ENCODE measurements around the gene TBC1D1.

Gene TBC1D1

GRCh38 chr4:38166768-38167167 is 275.9 kb downstream of the TBC1D1 start (continued):
- TF ChIP-seq ZBTB26 (tag by site-specific recombination; optimal IDR thresholded peaks at IDR 0.05): no peak

- H3K4me1 ChIP-seq (ENCODE audit: control insufficient read depth, insufficient read depth, low read length): no peaks in the 10 kb centered on the region
- H3K9me3 ChIP-seq (ENCODE audit: control insufficient read depth, insufficient read depth, low read depth, low read length): no peaks in the 10 kb centered on the region
- ChIA-PET CTCF (no interaction called here), POLR2A (no interaction called here)
- H3K4me3 ChIP-seq (ENCODE audit: low read depth, low read length): no peak overlapping the region
- TF ChIP-seq ZNF544 (tag by site-specific recombination; IDR thresholded peaks at IDR 0.05): no peak
- TF ChIP-seq ZNF174 (tag by site-specific recombination; IDR thresholded peaks at IDR 0.05): no peak
- no peak for TF ChIP-seq KLF1 (tag by site-specific recombination; IDR thresholded peaks at IDR 0.05)
- no peak for TF ChIP-seq ZNF148 (tag by site-specific recombination; IDR thresholded peaks at IDR 0.05; ENCODE audit: borderline replicate concordance)
- no peak for TF ChIP-seq ZBTB20 (tag by site-specific recombination; IDR thresholded peaks at IDR 0.05)
- TF ChIP-seq ZNF37A (tag by site-specific recombination; IDR thresholded peaks at IDR 0.05): no peak
- TF ChIP-seq ZNF747 (tag by site-specific recombination; IDR thresholded peaks at IDR 0.05): no peak
- no peak for TF ChIP-seq ZNF791 (tag by site-specific recombination; IDR thresholded peaks at IDR 0.05)
- TF ChIP-seq ZNF423 (tag by site-specific recombination; IDR thresholded peaks at IDR 0.05): no peak
- no peak for TF ChIP-seq ZIC2 (tag by site-specific recombination; IDR thresholded peaks at IDR 0.05)
- TF ChIP-seq ZNF677 (tag by site-specific recombination; IDR thresholded peaks at IDR 0.05): no peak
- no peak for TF ChIP-seq ZNF114 (tag by site-specific recombination; IDR thresholded peaks at IDR 0.05)
- TF ChIP-seq, protein P1, sequence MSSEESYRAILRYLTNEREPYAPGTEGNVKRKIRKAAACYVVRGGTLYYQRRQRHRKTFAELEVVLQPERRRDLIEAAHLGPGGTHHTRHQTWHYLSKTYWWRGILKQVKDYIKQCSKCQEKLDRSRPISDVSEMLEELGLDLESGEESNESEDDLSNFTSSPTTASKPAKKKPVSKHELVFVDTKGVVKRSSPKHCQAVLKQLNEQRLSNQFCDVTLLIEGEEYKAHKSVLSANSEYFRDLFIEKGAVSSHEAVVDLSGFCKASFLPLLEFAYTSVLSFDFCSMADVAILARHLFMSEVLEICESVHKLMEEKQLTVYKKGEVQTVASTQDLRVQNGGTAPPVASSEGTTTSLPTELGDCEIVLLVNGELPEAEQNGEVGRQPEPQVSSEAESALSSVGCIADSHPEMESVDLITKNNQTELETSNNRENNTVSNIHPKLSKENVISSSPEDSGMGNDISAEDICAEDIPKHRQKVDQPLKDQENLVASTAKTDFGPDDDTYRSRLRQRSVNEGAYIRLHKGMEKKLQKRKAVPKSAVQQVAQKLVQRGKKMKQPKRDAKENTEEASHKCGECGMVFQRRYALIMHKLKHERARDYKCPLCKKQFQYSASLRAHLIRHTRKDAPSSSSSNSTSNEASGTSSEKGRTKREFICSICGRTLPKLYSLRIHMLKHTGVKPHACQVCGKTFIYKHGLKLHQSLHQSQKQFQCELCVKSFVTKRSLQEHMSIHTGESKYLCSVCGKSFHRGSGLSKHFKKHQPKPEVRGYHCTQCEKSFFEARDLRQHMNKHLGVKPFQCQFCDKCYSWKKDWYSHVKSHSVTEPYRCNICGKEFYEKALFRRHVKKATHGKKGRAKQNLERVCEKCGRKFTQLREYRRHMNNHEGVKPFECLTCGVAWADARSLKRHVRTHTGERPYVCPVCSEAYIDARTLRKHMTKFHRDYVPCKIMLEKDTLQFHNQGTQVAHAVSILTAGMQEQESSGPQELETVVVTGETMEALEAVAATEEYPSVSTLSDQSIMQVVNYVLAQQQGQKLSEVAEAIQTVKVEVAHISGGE (tag by site-specific recombination; conservative IDR thresholded peaks at IDR 0.05; ENCODE audit: low read depth): no peak
- no peak for TF ChIP-seq WT1 (tag by site-specific recombination; IDR thresholded peaks at IDR 0.05)
- TF ChIP-seq, protein P2, sequence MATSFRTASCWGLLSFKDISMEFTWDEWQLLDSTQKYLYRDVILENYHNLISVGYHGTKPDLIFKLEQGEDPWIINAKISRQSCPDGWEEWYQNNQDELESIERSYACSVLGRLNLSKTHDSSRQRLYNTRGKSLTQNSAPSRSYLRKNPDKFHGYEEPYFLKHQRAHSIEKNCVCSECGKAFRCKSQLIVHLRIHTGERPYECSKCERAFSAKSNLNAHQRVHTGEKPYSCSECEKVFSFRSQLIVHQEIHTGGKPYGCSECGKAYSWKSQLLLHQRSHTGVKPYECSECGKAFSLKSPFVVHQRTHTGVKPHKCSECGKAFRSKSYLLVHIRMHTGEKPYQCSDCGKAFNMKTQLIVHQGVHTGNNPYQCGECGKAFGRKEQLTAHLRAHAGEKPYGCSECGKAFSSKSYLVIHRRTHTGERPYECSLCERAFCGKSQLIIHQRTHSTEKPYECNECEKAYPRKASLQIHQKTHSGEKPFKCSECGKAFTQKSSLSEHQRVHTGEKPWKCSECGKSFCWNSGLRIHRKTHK (tag by site-specific recombination; IDR thresholded peaks at IDR 0.05): no peak
- TF ChIP-seq ZBTB7A (tag by site-specific recombination; IDR thresholded peaks at IDR 0.05; ENCODE audit: low read depth): no peak
- TF ChIP-seq ZNF549 (tag by site-specific recombination; IDR thresholded peaks at IDR 0.05): no peak
- no peaks in the 10 kb centered on the region for H3K36me3 ChIP-seq (ENCODE audit: control insufficient read depth in 2 of 2, insufficient read depth in 1 of 2, low read length in 2 of 2)
- no peak overlapping the region for H3K27ac ChIP-seq (ENCODE audit: extremely low read depth, low read depth, low read length)
These were observed 277.1 kb downstream of the TBC1D1 start for GRCh38 chr4:38167973-38168372.
